ENCODE results near the gene PLD4.
"Not testable (repeated sequence)": the region's sequence is repeated elsewhere in the genome, so short reads cannot be mapped to it uniquely, and the experiment has no call there.

Gene PLD4

DNA sequence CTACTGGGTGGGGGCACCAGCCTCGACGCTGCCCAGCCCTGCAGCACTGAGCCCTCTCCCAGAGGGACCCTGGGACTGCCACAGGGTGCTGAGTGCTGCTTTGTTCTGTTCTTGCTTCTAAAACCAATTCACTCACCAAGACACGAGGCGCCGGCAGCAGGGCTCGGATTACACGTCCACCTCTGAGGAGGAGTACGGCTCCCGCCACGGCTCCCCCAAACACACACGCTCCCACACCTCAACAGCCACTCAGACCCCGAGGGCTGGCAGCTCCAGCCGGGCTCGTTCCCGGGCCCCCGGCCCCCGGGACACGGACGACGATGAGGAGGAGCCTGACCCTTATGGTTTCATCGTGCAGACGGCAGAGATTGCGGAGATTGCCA, 35.3 kb upstream of the PLD4 start:
- DNase-seq (ENCODE audit: low read depth in 1 of 2, low spot score in 1 of 2): no peak
- Histone ChIP-seq H3K27me3 (ENCODE audit: insufficient read depth, poor library complexity, severe bottlenecking) (no peaks in the 10 kb centered on the region), H3K27ac (replicated peaks) (no peak overlapping the region), H3K4me3 (replicated peaks; ENCODE audit: insufficient read depth, low read length) (no peak overlapping the region)
- TF ChIP-seq, protein P1, sequence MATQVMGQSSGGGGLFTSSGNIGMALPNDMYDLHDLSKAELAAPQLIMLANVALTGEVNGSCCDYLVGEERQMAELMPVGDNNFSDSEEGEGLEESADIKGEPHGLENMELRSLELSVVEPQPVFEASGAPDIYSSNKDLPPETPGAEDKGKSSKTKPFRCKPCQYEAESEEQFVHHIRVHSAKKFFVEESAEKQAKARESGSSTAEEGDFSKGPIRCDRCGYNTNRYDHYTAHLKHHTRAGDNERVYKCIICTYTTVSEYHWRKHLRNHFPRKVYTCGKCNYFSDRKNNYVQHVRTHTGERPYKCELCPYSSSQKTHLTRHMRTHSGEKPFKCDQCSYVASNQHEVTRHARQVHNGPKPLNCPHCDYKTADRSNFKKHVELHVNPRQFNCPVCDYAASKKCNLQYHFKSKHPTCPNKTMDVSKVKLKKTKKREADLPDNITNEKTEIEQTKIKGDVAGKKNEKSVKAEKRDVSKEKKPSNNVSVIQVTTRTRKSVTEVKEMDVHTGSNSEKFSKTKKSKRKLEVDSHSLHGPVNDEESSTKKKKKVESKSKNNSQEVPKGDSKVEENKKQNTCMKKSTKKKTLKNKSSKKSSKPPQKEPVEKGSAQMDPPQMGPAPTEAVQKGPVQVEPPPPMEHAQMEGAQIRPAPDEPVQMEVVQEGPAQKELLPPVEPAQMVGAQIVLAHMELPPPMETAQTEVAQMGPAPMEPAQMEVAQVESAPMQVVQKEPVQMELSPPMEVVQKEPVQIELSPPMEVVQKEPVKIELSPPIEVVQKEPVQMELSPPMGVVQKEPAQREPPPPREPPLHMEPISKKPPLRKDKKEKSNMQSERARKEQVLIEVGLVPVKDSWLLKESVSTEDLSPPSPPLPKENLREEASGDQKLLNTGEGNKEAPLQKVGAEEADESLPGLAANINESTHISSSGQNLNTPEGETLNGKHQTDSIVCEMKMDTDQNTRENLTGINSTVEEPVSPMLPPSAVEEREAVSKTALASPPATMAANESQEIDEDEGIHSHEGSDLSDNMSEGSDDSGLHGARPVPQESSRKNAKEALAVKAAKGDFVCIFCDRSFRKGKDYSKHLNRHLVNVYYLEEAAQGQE (IDR thresholded peaks at IDR 0.05; ENCODE audit: insufficient replicate concordance, low read depth): no peak
- TF ChIP-seq SPI1 (IDR thresholded peaks at IDR 0.05; ENCODE audit: borderline replicate concordance, low read depth) (no peak), GABPA (IDR thresholded peaks at IDR 0.05; ENCODE audit: low read depth) (no peak), POLR2AphosphoS5 (IDR thresholded peaks at IDR 0.05; ENCODE audit: low read depth) (no peak)
- TF ChIP-seq, protein P2, sequence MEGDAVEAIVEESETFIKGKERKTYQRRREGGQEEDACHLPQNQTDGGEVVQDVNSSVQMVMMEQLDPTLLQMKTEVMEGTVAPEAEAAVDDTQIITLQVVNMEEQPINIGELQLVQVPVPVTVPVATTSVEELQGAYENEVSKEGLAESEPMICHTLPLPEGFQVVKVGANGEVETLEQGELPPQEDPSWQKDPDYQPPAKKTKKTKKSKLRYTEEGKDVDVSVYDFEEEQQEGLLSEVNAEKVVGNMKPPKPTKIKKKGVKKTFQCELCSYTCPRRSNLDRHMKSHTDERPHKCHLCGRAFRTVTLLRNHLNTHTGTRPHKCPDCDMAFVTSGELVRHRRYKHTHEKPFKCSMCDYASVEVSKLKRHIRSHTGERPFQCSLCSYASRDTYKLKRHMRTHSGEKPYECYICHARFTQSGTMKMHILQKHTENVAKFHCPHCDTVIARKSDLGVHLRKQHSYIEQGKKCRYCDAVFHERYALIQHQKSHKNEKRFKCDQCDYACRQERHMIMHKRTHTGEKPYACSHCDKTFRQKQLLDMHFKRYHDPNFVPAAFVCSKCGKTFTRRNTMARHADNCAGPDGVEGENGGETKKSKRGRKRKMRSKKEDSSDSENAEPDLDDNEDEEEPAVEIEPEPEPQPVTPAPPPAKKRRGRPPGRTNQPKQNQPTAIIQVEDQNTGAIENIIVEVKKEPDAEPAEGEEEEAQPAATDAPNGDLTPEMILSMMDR (IDR thresholded peaks at IDR 0.05; ENCODE audit: insufficient read depth, low read length): no peak

DNA sequence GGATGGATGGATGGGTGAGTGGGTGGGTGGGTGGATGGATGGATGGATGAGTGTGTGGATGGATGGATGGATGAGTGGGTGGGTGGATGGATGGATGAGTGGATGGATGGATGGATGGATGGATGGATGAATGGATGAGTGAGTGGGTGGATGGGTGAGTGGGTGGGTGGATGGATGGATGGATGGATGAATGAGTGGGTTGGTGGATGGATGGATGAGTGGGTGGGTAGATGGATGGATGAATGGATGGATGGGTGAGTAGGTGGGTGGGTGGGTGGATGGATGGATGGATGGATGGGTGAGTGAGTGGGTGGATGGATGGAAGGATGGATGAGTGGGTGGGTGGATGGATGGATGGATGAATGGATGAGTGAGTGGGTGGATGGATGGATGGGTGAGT, 34.4 kb upstream of the PLD4 start:
- H3K27me3 ChIP-seq (ENCODE audit: insufficient read depth, poor library complexity, severe bottlenecking); DNase-seq (ENCODE audit: low read depth in 1 of 2, low spot score in 1 of 2); H3K4me3 ChIP-seq (replicated peaks; ENCODE audit: insufficient read depth, low read length); H3K27ac ChIP-seq (replicated peaks): not testable (repeated sequence)

DNA sequence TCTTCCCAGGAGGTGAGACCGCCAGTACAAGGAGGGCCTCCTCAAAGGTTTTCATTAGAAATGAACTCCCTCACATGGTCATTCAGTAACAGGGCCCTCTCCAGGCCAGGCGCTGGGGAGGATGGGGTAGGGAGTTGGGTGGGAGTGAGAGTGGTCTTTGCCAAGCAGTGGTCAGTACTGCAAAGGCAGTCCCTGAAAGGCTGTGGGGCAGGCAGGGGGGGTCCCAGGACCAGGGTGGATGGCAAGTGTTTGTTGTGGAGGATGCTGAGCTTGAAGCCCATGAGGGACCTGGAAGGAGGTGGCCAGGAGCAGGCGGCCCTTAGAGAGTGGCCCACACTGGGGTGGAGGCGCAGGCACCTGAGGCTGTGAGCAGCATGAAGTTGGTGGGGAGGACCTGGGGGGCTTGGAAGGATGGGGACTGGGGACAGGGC, 33.5 kb upstream of the PLD4 start:
- DNase-seq (ENCODE audit: low read depth in 1 of 2, low spot score in 1 of 2): no peak
- TF ChIP-seq, protein P1 (IDR thresholded peaks at IDR 0.05; ENCODE audit: insufficient replicate concordance, low read depth): no peak
- TF ChIP-seq SPI1 (IDR thresholded peaks at IDR 0.05; ENCODE audit: borderline replicate concordance, low read depth) (no peak), POLR2AphosphoS5 (IDR thresholded peaks at IDR 0.05; ENCODE audit: low read depth) (no peak), GABPA (IDR thresholded peaks at IDR 0.05; ENCODE audit: low read depth) (no peak)
- TF ChIP-seq, protein P2 (IDR thresholded peaks at IDR 0.05; ENCODE audit: insufficient read depth, low read length): no peak

DNA sequence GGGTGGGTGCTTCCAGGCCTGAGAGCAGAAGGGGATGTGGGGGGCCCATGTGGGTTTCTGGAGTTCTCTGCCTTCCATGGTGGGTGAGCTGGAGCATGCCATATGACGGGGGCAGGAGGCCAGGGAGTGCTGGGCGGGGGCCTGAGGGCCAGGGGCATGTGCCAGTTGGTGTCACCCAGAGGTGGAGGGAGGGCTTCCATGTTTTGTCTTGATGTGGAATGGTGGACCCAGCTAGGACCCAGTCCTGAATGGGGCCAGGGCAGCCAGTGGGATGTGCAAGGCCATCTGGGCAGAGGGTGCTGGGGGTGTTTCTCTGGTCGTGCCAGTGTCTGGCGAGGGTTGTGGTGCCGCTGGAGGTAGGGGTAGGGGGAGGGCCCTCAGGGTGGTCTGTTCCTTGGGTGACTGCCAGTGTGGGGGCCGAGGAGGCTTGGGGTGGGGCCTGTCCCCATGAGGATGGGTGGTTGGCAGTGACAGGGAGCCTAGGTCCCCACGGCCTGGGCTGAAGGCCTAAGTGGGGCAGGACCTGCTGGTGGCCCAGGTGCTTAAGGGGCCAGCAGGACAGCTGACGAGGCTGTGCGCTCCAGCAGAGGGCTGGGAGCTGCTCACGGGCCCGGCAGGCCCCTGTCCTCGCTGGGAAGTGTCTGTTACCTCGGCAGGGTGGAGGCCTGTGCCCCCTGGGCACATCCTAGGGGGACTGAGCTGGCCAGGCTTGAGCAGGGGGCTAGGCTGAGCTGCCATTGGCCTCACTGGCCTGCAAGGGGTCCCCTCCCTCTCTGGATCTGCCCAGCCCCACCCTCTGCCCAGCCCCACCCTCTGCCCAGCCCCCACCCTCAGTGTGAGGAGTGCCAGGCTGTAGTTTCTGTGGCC, 32.8 kb upstream of the PLD4 start:
- DNase-seq (ENCODE audit: low read depth in 1 of 2, low spot score in 1 of 2): no peak
- TF ChIP-seq GABPA (IDR thresholded peaks at IDR 0.05; ENCODE audit: low read depth): no peak
- TF ChIP-seq, protein P1 (IDR thresholded peaks at IDR 0.05; ENCODE audit: insufficient replicate concordance, low read depth): no peak
- no peak for TF ChIP-seq POLR2AphosphoS5 (IDR thresholded peaks at IDR 0.05; ENCODE audit: low read depth)
- TF ChIP-seq, protein P2 (IDR thresholded peaks at IDR 0.05; ENCODE audit: insufficient read depth, low read length): no peak
- no peak for TF ChIP-seq SPI1 (IDR thresholded peaks at IDR 0.05; ENCODE audit: borderline replicate concordance, low read depth)
- H3K27me3 ChIP-seq (ENCODE audit: insufficient read depth, poor library complexity, severe bottlenecking): no peaks in the 10 kb centered on the region

More for the DNA sequence above, 33.5 kb upstream of the PLD4 start:
- Histone ChIP-seq H3K27me3 (ENCODE audit: insufficient read depth, poor library complexity, severe bottlenecking) (no peaks in the 10 kb centered on the region), H3K4me3 (replicated peaks; ENCODE audit: insufficient read depth, low read length) (no peak overlapping the region), H3K27ac (replicated peaks) (no peak overlapping the region)

More for the DNA sequence above, 32.8 kb upstream of the PLD4 start:
- H3K4me3 ChIP-seq (replicated peaks; ENCODE audit: insufficient read depth, low read length): no peak overlapping the region
- H3K27ac ChIP-seq (replicated peaks): no peak overlapping the region
